ENCODE results near the gene PBXIP1. TPM values are rescaled to one million over a fixed set of nuclear protein-coding genes. Genes with fewer than 3 reads are reported as not detected.

Gene PBXIP1
- polyA plus RNA-seq, 3 donors: 23.1 to 31.7 (median 24.0) TPM

GRCh38 chr1:155001425-155001674 lies 45.5 kb upstream of the PBXIP1 start:
- intact Hi-C loops (cut with micrococcal nuclease): loop anchor here (2.0 to 5.0 kb wide), 4 partner anchors 15 to 61 kb away; partner anchors contain the start of genes PYGO2 (in 2 of the 2), ADAM15 (in 1 of the 2) and EFNA4 (in 1 of the 2)
- Histone ChIP-seq H3K27ac (ENCODE audit: low read depth in 1 of 2, low read length in 2 of 2) (peak overlapping the region; percentile 87 to 95), H3K27me3 (ENCODE audit: control insufficient read depth in 2 of 2, insufficient read depth in 2 of 2, low read length in 2 of 2) (no peaks in the 10 kb centered on the region), H4K20me1 (ENCODE audit: insufficient read depth, low read length) (peaks cover 13% of the 10 kb centered on the region), H3K4me2 (replicated peaks; ENCODE audit: extremely low read depth, low read length, poor library complexity, severe bottlenecking) (peak overlapping the region; percentile 90), H3K79me2 (ENCODE audit: insufficient read depth, low read length) (peaks cover 65% of the 10 kb centered on the region), H3K9me3 (replicated peaks in 1 of 2; ENCODE audit: control insufficient read depth in 1 of 2, insufficient read depth in 1 of 2, low read length in 2 of 2) (no peaks in the 10 kb centered on the region), H3K36me3 (replicated peaks in 1 of 2; ENCODE audit: control insufficient read depth in 1 of 2, insufficient read depth in 2 of 2, low read length in 2 of 2) (no peaks in the 10 kb centered on the region), H3K9ac (ENCODE audit: insufficient read depth, low read length, poor library complexity, severe bottlenecking) (peak overlapping the region; percentile 81), H2AFZ (ENCODE audit: insufficient read depth, low read depth, low read length, poor library complexity, severe bottlenecking) (peak overlapping the region; percentile 55), H3K4me1 (ENCODE audit: control insufficient read depth in 1 of 2, insufficient read depth in 2 of 2, low read length in 2 of 2) (peaks cover 61 to 71% of the 10 kb centered on the region in 2 donors), H3K4me3 (replicated peaks in 1 of 3; ENCODE audit: low read depth in 2 of 3, low read length in 3 of 3) (peak overlapping the region; percentile 67 to 98 (median 77))
- no peak for DNase-seq
- Mint-ChIP-seq H3K27ac (peak overlapping the region; percentile 90 to 96 (median 94)), H3K4me3 (peak overlapping the region; percentile 87 to 96), H3K4me1 (peaks cover 53% of the 10 kb centered on the region), H3K9me3 (no peaks in the 10 kb centered on the region), H3K27me3 (ENCODE audit: low read depth in 3 of 3) (peaks cover 0 to 4% (median 0%) of the 10 kb centered on the region in 3 donors), H3K36me3 (peaks cover 2 to 6% of the 10 kb centered on the region in 2 donors)
- WGBS (ENCODE audit: insufficient coverage): 0% methylated on average over 8 of the region's 11 CpGs
- no peak for TF ChIP-seq CTCF (IDR thresholded peaks at IDR 0.05)

GRCh38 chr1:155000726-155001424 lies 45.0 kb upstream of the PBXIP1 start:
- peaks cover 0 to 4% (median 0%) of the 10 kb centered on the region in 3 donors for H3K27me3 Mint-ChIP-seq (ENCODE audit: low read depth in 3 of 3)
- Histone ChIP-seq H3K9me3 (replicated peaks in 1 of 2; ENCODE audit: control insufficient read depth in 1 of 2, insufficient read depth in 1 of 2, low read length in 2 of 2) (no peaks in the 10 kb centered on the region), H3K27me3 (ENCODE audit: control insufficient read depth in 2 of 2, insufficient read depth in 2 of 2, low read length in 2 of 2) (no peaks in the 10 kb centered on the region), H3K4me1 (ENCODE audit: control insufficient read depth in 1 of 2, insufficient read depth in 2 of 2, low read length in 2 of 2) (peaks cover 61 to 71% of the 10 kb centered on the region in 2 donors), H2AFZ (ENCODE audit: insufficient read depth, low read depth, low read length, poor library complexity, severe bottlenecking) (peak overlapping the region; percentile 55), H3K79me2 (ENCODE audit: insufficient read depth, low read length) (peaks cover 61% of the 10 kb centered on the region), H3K36me3 (replicated peaks in 1 of 2; ENCODE audit: control insufficient read depth in 1 of 2, insufficient read depth in 2 of 2, low read length in 2 of 2) (no peaks in the 10 kb centered on the region), H3K27ac (ENCODE audit: low read depth in 1 of 2, low read length in 2 of 2) (peak overlapping the region; percentile 87 to 95), H3K9ac (ENCODE audit: insufficient read depth, low read length, poor library complexity, severe bottlenecking) (peak overlapping the region; percentile 81), H3K4me3 (replicated peaks in 1 of 3; ENCODE audit: low read depth in 2 of 3, low read length in 3 of 3) (peak overlapping the region; percentile 67 to 98 (median 77)), H4K20me1 (ENCODE audit: insufficient read depth, low read length) (peaks cover 12% of the 10 kb centered on the region), H3K4me2 (replicated peaks; ENCODE audit: extremely low read depth, low read length, poor library complexity, severe bottlenecking) (peak overlapping the region; percentile 90)
- peaks cover 53% of the 10 kb centered on the region for H3K4me1 Mint-ChIP-seq
- no peaks in the 10 kb centered on the region for H3K9me3 Mint-ChIP-seq
- peak overlapping the region; percentile 87 to 96 for H3K4me3 Mint-ChIP-seq
- WGBS (ENCODE audit: insufficient coverage): 0% methylated on average over 28 of the region's 43 CpGs
- peak; percentile 67 to 76 (median 75) for DNase-seq
- peaks cover 0 to 3% of the 10 kb centered on the region in 2 donors for H3K36me3 Mint-ChIP-seq
- H3K27ac Mint-ChIP-seq: peak overlapping the region; percentile 90 to 96 (median 94)
- TF ChIP-seq CTCF (IDR thresholded peaks at IDR 0.05): no peak
- intact Hi-C loops (cut with micrococcal nuclease): loop anchor here (2.0 to 5.0 kb wide), 4 partner anchors 16 to 61 kb away; partner anchors contain the start of genes PYGO2 (in 2 of the 2), ADAM15 (in 1 of the 2) and EFNA4 (in 1 of the 2)
